Measurements from ENCODE around the gene KRT78.

GRCh38 chr12:52845946-52846345, 2.8 kb downstream of the KRT78 start:
- TF ChIP-seq CTCF (conservative IDR thresholded peaks at IDR 0.05; ENCODE audit: low read depth, low read length), result no peak
- TF ChIP-seq EZH2 (IDR thresholded peaks at IDR 0.05; ENCODE audit: borderline replicate concordance, low read depth, low read length, poor library complexity, severe bottlenecking), result no peak

Data from A673 (cell line).